GM12874 (cell line): ENCODE data around the gene NUP210.

Experiments
- CTCF ChIP-seq: IDR thresholded peaks from 2 replicates; pipeline ENCODE4 v1.5.1; 2011; ENCODE audit warnings: low read depth, mild to moderate bottlenecking, control low read depth, low read length, moderate library complexity; ENCODE audit not compliant: insufficient read depth

The NUP210 gene

DNA sequence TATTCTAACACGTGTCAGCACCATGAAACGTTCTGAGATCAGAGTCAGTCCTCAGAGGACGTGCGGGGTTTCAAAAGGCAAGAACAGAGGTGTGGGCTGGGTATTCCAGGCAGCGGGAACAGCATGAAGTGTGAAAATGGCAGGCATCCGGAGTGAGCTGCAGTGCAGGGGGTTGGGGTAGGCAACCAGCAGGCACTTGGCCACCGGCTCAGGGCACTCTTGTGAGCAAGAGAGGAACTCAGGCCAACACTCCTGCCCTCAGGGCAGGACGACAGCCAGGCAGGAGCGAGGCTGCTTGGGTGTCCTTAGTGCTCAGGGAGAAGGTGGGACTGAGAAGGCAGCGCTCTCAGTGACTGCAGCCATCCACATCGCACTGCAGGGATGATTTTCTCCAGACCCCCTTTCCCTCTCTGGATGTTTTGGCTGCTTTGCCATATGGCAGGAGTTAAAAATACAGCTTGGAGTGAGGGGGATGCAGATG, 151.1 kb downstream of the NUP210 start:
- TF ChIP-seq CTCF = no peak

DNA sequence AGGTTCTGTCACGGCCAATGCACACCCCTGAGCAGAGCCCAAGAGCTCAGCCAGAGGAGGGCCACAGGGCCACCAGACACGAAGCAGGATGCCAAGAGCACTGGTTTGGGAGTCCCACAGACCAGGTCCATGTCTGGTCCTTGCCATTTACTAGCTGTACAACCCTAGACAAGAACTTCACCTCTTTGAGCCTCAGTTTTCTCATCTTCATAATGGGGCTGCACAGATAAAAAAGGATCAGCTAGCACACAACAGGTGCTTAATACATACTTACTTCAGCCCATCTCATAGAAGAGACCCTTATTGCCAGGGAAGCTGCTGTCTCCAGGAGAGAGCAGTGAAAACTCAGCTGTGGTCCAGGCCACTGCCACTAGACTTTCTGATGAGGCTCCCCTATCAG, 152.0 kb downstream of the NUP210 start:
- TF ChIP-seq CTCF = no peak

- TF ChIP-seq CTCF = no peak
Measured at GRCh38 chr3:13266651-13267362, 153.3 kb downstream of the NUP210 start.
